Activated naive CD4-positive, alpha-beta T cell treated with anti-CD3 and anti-CD28 coated beads, Interleukin-2, amount 10 ng/mL, durations not matched to agents 7 days and 5 days (primary cell): ENCODE data around the gene NAV2.

Source experiments
- CTCF ChIA-PET: fragments of 350-600 bp; sonication (Branson Sonifier 250); formaldehyde crosslinking; loops from one replicate; lab custom pipeline; 2021; ENCODE audit warnings: antibody characterized with exemption; lab: Charles Lee
- DNase-seq: peaks from one replicate; pipeline ENCODE4 v3.0.0-alpha.2; 2020
- H3K27ac Mint-ChIP-seq: one replicate; pipeline ENCODE4 v1.8.0; 2021; ENCODE audit warnings: mild to moderate bottlenecking, moderate library complexity, mixed read lengths
- H3K27me3 Mint-ChIP-seq: one replicate; pipeline ENCODE4 v1.8.0; 2021; ENCODE audit warnings: mild to moderate bottlenecking, mixed read lengths
- H3K36me3 Mint-ChIP-seq: one replicate; pipeline ENCODE4 v1.8.0; 2021; ENCODE audit warnings: mixed read lengths
- H3K4me1 Mint-ChIP-seq: one replicate; pipeline ENCODE4 v1.8.0; 2021; ENCODE audit warnings: mixed read lengths
- H3K4me3 Mint-ChIP-seq: one replicate; pipeline ENCODE4 v1.8.0; 2021; ENCODE audit warnings: mild to moderate bottlenecking, moderate library complexity, mixed read lengths
- H3K9me3 Mint-ChIP-seq: one replicate; pipeline ENCODE4 v1.8.0; 2021; ENCODE audit warnings: mixed read lengths

The NAV2 gene

GRCh38 chr11:19832901-19833300 lies 120.3 kb downstream of the NAV2 start:
- no peaks in the 10 kb centered on the region for H3K27me3 Mint-ChIP-seq

GRCh38 chr11:19834771-19835170 lies 122.1 kb downstream of the NAV2 start:
- no peaks in the 10 kb centered on the region for H3K4me1 Mint-ChIP-seq
- H3K4me3 Mint-ChIP-seq: no peak overlapping the region
- no peak overlapping the region for H3K27ac Mint-ChIP-seq
- H3K27me3 Mint-ChIP-seq: peaks cover 4% of the 10 kb centered on the region
- H3K36me3 Mint-ChIP-seq: no peaks in the 10 kb centered on the region
- CTCF ChIA-PET: no interaction called here
- no peaks in the 10 kb centered on the region for H3K9me3 Mint-ChIP-seq
- no peak for DNase-seq

More at GRCh38 chr11:19832901-19833300, 120.3 kb downstream of the NAV2 start:
- Mint-ChIP-seq H3K4me3 (no peak overlapping the region), H3K27ac (no peak overlapping the region), H3K4me1 (no peaks in the 10 kb centered on the region), H3K9me3 (no peaks in the 10 kb centered on the region), H3K36me3 (no peaks in the 10 kb centered on the region)
- CTCF ChIA-PET: no interaction called here
- DNase-seq: no peak

DNA sequence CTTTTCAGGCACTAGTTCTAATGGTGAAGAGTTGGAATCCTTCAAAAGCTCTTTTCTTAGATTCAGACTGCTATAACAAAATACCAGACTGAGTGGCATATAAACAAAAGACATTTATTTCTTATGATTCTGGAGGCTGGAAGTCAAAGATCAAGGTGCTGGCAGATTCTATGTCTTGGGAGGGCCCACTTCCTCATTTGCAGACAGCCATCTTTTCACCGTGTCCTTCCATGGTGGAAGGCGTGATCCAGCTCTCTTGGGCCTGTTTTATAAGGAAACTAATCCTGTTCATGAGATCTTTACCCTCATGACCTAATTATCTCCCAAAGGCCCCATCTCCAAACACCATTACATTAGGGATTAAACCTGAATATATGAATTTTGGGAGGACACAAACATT lies 124.0 kb downstream of the NAV2 start:
- Mint-ChIP-seq H3K4me1 (no peaks in the 10 kb centered on the region), H3K9me3 (no peaks in the 10 kb centered on the region), H3K4me3 (no peak overlapping the region), H3K36me3 (no peaks in the 10 kb centered on the region), H3K27ac (no peak overlapping the region), H3K27me3 (peaks cover 4% of the 10 kb centered on the region)
- DNase-seq: no peak
- CTCF ChIA-PET: no interaction called here

- H3K4me1 Mint-ChIP-seq: no peaks in the 10 kb centered on the region
- no peak overlapping the region for H3K27ac Mint-ChIP-seq
- CTCF ChIA-PET: no interaction called here
- H3K4me3 Mint-ChIP-seq: no peak overlapping the region
- H3K36me3 Mint-ChIP-seq: no peaks in the 10 kb centered on the region
- no peak for DNase-seq
- H3K9me3 Mint-ChIP-seq: no peaks in the 10 kb centered on the region
- peaks cover 4% of the 10 kb centered on the region for H3K27me3 Mint-ChIP-seq
Measured at GRCh38 chr11:19838994-19839768, 126.5 kb downstream of the NAV2 start.

- no peaks in the 10 kb centered on the region for H3K4me1 Mint-ChIP-seq
- CTCF ChIA-PET: no interaction called here
- H3K9me3 Mint-ChIP-seq: no peaks in the 10 kb centered on the region
- no peak overlapping the region for H3K4me3 Mint-ChIP-seq
- peaks cover 4% of the 10 kb centered on the region for H3K27me3 Mint-ChIP-seq
- H3K27ac Mint-ChIP-seq: no peak overlapping the region
- H3K36me3 Mint-ChIP-seq: no peaks in the 10 kb centered on the region
- no peak for DNase-seq
Measured at GRCh38 chr11:19840961-19841360, 128.3 kb downstream of the NAV2 start.

DNA sequence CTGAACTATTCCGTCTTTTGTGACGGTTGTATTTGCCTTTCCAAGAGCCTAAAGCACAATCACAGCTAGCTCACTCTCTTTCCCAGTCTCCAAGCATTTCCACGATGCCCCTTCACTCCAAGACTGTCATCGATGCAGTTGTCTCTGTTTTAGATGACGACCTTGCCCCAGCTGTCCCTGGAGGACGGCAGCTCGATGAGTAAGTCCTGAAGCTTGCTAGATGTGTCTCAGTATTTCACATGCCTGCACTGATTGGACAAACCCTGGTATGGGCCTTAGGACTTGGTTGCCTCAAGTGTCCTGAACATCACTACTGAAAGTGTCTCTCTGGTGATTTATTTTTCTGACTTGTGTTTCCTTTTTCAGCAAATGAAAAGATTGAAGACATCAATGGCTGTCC lies 129.9 kb downstream of the NAV2 start:
- CTCF ChIA-PET: no interaction called here
- Mint-ChIP-seq H3K36me3 (no peaks in the 10 kb centered on the region), H3K9me3 (no peaks in the 10 kb centered on the region), H3K27me3 (peaks cover 4% of the 10 kb centered on the region), H3K4me1 (no peaks in the 10 kb centered on the region), H3K27ac (no peak overlapping the region), H3K4me3 (no peak overlapping the region)
- DNase-seq: no peak

- Mint-ChIP-seq H3K27me3 (peaks cover 4% of the 10 kb centered on the region), H3K9me3 (no peaks in the 10 kb centered on the region), H3K4me3 (no peak overlapping the region), H3K4me1 (no peaks in the 10 kb centered on the region), H3K27ac (no peak overlapping the region), H3K36me3 (no peaks in the 10 kb centered on the region)
- CTCF ChIA-PET: no interaction called here
- DNase-seq: no peak
Measured at GRCh38 chr11:19843079-19843478, 130.4 kb downstream of the NAV2 start.

GRCh38 chr11:19844012-19844411 lies 131.4 kb downstream of the NAV2 start:
- Mint-ChIP-seq H3K27me3 (peaks cover 3% of the 10 kb centered on the region), H3K4me1 (no peaks in the 10 kb centered on the region), H3K4me3 (no peak overlapping the region), H3K36me3 (no peaks in the 10 kb centered on the region), H3K9me3 (no peaks in the 10 kb centered on the region), H3K27ac (no peak overlapping the region)
- CTCF ChIA-PET: no interaction called here
- DNase-seq: no peak

- no peak overlapping the region for H3K4me3 Mint-ChIP-seq
- H3K4me1 Mint-ChIP-seq: no peaks in the 10 kb centered on the region
- no peaks in the 10 kb centered on the region for H3K9me3 Mint-ChIP-seq
- H3K36me3 Mint-ChIP-seq: no peaks in the 10 kb centered on the region
- CTCF ChIA-PET: no interaction called here
- no peaks in the 10 kb centered on the region for H3K27me3 Mint-ChIP-seq
- DNase-seq: no peak
- no peak overlapping the region for H3K27ac Mint-ChIP-seq
Measured at GRCh38 chr11:19844806-19845205, 132.2 kb downstream of the NAV2 start.

GRCh38 chr11:19845626-19846025 lies 133.0 kb downstream of the NAV2 start:
- H3K4me1 Mint-ChIP-seq: no peaks in the 10 kb centered on the region
- CTCF ChIA-PET: no interaction called here
- no peak for DNase-seq
- H3K27ac Mint-ChIP-seq: no peak overlapping the region
- no peaks in the 10 kb centered on the region for H3K27me3 Mint-ChIP-seq
- no peaks in the 10 kb centered on the region for H3K9me3 Mint-ChIP-seq
- H3K4me3 Mint-ChIP-seq: no peak overlapping the region
- H3K36me3 Mint-ChIP-seq: no peaks in the 10 kb centered on the region

- no peak for DNase-seq
- Mint-ChIP-seq H3K27me3 (no peaks in the 10 kb centered on the region), H3K36me3 (no peaks in the 10 kb centered on the region), H3K27ac (no peak overlapping the region), H3K4me3 (no peak overlapping the region), H3K9me3 (no peaks in the 10 kb centered on the region), H3K4me1 (no peaks in the 10 kb centered on the region)
- CTCF ChIA-PET: no interaction called here
Measured at GRCh38 chr11:19846654-19847305, 134.1 kb downstream of the NAV2 start.

DNA sequence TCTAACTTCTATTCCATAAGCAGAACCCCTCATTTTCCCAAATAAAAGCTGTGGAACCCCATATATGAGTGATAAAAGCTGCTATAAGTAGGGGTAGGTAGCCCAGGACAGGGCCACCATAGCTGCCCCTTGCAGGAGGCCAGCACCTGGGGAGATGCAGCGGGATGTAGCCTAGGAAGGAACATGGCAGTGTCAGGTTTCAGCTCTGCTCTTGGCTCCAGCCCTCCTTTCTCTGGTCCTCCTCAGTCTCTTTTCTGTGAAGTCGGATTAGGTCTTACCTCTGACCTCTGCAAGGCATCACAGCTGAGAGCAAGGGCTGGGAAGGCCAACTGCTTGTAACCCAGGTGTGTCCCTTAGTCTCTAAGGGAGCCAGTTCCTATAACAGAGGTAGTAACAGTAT lies 135.6 kb downstream of the NAV2 start:
- H3K27ac Mint-ChIP-seq: no peak overlapping the region
- H3K4me3 Mint-ChIP-seq: no peak overlapping the region
- CTCF ChIA-PET: interaction anchor here (0.7 kb wide), 1 partner anchor 16 kb away, joined by 3 read pairs; no protein-coding TSS in a partner anchor
- H3K36me3 Mint-ChIP-seq: no peaks in the 10 kb centered on the region
- H3K9me3 Mint-ChIP-seq: no peaks in the 10 kb centered on the region
- no peak for DNase-seq
- H3K27me3 Mint-ChIP-seq: no peaks in the 10 kb centered on the region
- no peaks in the 10 kb centered on the region for H3K4me1 Mint-ChIP-seq

GRCh38 chr11:19849107-19849789 lies 136.6 kb downstream of the NAV2 start:
- Mint-ChIP-seq H3K4me1 (no peaks in the 10 kb centered on the region), H3K27ac (no peak overlapping the region)
- no peak for DNase-seq

GRCh38 chr11:19849947-19850593 lies 137.4 kb downstream of the NAV2 start:
- Mint-ChIP-seq H3K27me3 (peaks cover 8% of the 10 kb centered on the region), H3K36me3 (no peaks in the 10 kb centered on the region), H3K4me3 (no peak overlapping the region), H3K9me3 (no peaks in the 10 kb centered on the region), H3K4me1 (no peaks in the 10 kb centered on the region), H3K27ac (no peak overlapping the region)
- CTCF ChIA-PET: no interaction called here
- DNase-seq: no peak

More at GRCh38 chr11:19849107-19849789, 136.6 kb downstream of the NAV2 start:
- no peak overlapping the region for H3K4me3 Mint-ChIP-seq
- peaks cover 8% of the 10 kb centered on the region for H3K27me3 Mint-ChIP-seq
- no peaks in the 10 kb centered on the region for H3K9me3 Mint-ChIP-seq
- CTCF ChIA-PET: no interaction called here
- no peaks in the 10 kb centered on the region for H3K36me3 Mint-ChIP-seq
